ENCODE data around the gene NNAT.

NNAT gene

DNA sequence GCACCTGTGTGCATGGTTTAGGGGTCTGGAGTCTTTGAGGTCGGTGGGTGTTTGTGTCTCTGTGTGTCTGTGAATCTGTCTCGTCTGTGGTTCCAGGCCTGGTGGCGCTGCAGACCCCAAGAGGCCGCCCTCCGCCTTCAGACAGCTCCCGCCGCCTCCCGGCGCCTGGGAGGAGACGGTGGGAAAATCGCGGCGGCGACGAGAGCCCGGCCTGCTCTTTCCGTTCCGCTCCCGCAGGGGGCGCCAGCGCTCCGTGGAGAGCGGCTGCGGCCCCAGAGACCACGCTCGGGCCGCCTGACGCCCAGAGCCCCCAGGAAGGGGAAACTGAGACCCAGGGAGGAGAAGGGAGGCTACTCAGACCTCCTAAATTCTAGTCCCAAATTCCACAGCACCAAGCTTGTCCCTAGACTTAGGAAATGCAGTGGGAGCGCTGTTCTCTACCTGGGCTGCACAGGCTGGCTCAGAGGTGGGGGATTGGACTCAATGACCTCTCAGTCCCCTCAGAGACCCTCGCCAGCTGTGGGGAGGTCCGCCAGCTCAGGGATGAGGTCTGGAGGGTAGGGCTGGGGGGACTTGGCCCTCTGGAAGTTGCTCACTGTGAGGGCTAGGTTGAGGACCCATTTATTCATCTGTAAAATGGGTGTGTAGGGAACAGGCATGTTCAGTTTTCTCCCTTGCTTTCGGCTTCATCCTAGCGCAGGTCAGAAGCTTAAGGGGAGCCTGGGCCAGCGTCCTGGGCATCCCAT is 43.5 kb downstream of the NNAT start:
- no peak overlapping the region for H3K4me3 ChIP-seq (replicated peaks; ENCODE audit: low read depth, low read length)
- TF ChIP-seq, protein P1, sequence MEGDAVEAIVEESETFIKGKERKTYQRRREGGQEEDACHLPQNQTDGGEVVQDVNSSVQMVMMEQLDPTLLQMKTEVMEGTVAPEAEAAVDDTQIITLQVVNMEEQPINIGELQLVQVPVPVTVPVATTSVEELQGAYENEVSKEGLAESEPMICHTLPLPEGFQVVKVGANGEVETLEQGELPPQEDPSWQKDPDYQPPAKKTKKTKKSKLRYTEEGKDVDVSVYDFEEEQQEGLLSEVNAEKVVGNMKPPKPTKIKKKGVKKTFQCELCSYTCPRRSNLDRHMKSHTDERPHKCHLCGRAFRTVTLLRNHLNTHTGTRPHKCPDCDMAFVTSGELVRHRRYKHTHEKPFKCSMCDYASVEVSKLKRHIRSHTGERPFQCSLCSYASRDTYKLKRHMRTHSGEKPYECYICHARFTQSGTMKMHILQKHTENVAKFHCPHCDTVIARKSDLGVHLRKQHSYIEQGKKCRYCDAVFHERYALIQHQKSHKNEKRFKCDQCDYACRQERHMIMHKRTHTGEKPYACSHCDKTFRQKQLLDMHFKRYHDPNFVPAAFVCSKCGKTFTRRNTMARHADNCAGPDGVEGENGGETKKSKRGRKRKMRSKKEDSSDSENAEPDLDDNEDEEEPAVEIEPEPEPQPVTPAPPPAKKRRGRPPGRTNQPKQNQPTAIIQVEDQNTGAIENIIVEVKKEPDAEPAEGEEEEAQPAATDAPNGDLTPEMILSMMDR (IDR thresholded peaks at IDR 0.05; ENCODE audit: low read length, missing control alignments), result peak; percentile 76
- peak; percentile 18 for DNase-seq (ENCODE audit: low read depth)

DNA sequence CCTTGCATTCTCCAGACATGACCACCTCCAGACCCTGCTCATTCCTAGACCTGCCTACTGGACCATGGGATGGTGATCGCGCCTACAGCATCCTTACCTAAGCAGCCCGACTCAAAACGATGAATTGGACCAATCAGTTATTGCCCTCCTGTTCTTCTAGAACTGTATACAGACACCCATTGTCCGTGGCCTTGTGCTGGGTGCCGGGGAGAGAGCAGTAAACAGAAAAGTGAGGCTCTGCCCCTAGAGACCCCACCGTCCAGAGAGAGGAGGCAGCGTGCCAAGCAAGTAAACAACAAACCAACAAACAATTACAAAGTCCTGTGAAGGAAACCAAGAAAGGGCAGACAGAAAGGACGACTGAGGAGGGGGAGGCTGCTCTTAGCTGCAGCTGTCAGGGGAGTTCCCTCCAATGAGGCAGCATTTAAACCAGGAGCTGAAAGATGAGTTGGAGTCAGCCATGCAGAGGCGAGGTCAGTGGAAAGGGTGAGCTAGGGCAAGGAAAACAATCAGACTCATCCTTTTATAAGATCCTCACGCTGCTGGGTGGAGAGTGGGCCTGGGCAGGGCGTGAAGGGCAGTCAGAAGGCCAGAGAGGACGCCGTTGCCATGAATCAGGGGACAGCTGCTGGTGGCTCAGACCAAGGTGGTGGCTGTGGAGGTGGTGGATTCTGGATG is 44.2 kb downstream of the NNAT start:
- no peak for DNase-seq (ENCODE audit: low read depth)
- no peak overlapping the region for H3K4me3 ChIP-seq (replicated peaks; ENCODE audit: low read depth, low read length)
- TF ChIP-seq, protein P1 (IDR thresholded peaks at IDR 0.05; ENCODE audit: low read length, missing control alignments), result no peak

DNA sequence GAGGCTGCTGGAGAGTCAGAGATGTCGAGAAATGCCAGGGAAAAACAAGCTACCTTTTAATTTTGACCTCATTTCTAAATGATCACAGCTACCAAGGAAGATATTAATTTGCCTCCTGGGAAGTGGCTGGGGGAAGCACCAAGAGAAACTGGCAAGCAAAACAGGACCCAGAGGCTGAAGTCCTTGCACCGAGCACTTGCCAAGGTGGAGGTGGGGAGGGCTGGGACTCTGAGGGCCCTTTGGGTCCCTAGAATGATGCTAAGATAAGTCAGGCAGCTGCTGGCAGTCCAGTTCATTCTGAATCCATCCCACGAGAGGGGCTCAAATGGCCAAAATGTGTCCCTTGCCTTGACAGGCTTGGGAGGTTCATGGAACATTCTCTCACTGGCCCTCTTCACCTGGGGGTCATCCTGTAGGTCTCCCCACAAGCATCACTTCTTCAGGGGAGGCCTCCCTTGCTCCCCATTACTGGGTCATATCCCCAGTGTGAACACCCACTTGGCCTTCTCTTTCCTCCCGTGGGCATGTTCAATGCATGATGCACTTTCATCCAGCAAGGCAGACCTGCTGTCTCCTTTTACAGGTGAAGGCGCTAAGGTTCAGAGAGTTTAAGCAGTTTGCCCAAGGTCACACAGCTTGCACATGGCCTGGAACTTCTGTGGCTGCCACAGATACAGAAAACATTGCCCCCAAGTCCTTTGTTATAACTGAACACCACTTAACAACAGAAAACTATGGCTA is 45.7 kb downstream of the NNAT start:
- TF ChIP-seq, protein P1 (IDR thresholded peaks at IDR 0.05; ENCODE audit: low read length, missing control alignments), result no peak
- DNase-seq (ENCODE audit: low read depth), result no peak
- no peak overlapping the region for H3K4me3 ChIP-seq (replicated peaks; ENCODE audit: low read depth, low read length)

DNA sequence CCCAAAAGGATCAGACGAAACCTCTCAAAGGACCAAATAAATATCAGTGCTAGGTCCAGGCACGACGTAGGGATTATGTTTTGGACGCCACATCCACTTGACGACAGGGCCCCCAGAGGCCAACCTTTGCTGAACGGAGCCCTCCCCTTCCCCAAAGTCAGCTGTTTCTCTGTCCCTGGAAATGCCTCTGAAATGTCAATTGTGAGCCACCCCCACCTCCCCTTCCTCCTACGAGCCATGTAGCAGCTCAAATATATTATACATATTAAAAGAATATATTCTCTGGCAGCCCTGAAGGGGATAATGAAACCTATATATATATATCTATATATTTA is 46.2 kb downstream of the NNAT start:
- DNase-seq (ENCODE audit: low read depth), result no peak
- TF ChIP-seq, protein P1 (IDR thresholded peaks at IDR 0.05; ENCODE audit: low read length, missing control alignments), result no peak
- H3K4me3 ChIP-seq (replicated peaks; ENCODE audit: low read depth, low read length), result no peak overlapping the region

DNA sequence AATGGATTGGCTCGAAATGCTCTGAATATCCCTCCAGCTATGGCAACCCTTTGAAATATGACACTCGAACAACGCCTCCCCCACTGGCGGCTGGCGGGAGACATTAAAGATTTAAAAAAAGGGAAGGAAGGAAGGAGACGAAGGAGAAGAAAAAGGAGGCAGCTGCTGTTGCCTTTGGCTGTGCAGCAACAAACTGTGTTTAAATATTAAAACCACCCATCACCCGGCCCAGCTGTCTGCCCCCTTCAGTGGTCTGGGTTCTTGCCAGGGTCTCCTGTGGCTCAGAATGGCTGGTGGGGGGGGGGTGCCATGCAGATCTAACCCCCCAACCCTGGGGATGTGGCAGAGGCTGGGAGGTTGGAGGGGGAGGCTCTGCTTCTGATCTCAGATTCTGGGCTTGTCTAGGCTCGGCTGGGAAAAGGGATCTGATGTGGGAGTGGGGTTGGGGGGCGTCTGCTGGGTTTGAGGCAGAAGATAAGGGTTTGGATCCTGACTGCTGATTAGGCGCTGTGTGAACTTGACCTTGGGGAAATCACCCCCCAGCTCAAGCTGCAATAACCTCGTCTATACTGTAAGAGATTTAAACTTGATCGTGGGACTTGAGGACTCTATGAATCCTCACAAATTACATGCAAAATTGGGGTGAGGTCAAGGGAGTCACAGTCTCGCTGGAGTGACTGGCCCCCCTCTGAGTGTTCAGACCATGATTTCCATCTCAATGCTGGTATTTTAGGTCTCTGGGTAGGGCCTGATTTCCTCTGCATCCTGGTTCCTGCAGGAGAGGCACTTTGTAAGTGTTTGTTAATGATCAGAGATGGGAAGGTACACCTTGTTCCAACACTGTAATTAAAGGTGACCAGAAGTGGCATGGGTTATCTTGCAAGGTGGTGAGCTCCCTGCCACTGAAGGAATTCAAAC is 46.9 kb downstream of the NNAT start:
- peak; percentile 4 for DNase-seq (ENCODE audit: low read depth)
- TF ChIP-seq, protein P1 (IDR thresholded peaks at IDR 0.05; ENCODE audit: low read length, missing control alignments), result no peak
- H3K4me3 ChIP-seq (replicated peaks; ENCODE audit: low read depth, low read length), result no peak overlapping the region

DNA sequence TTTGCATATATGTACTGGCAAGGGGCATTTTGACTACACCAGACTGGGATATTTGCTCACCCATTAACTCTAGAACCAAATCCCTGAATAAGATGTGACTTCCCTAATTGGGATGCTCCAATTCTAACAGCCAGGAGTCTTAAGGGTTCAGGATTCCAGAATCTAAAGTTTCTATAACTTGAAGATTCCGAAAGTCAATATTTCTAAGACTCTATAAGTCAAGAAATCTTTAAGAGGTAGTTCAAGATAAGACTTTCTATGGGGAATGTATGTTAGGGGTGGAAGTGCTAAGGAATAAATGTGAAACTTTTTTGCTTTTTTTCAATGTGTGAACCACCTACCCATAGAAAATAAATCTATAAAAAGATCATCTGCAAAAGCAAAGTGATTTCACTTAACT is 49.4 kb downstream of the NNAT start:
- H3K4me3 ChIP-seq (replicated peaks; ENCODE audit: low read depth, low read length), result no peak overlapping the region
- TF ChIP-seq, protein P1 (IDR thresholded peaks at IDR 0.05; ENCODE audit: low read length, missing control alignments), result no peak
- no peak for DNase-seq (ENCODE audit: low read depth)
